Measurements from ENCODE around the gene HOXB4.
"Not testable (repeated sequence)": the region's sequence is repeated elsewhere in the genome, so short reads cannot be mapped to it uniquely, and the experiment has no call there.

Gene HOXB4

GRCh38 chr17:48546924-48547807 lies 31.0 kb downstream of the HOXB4 start:
- DNase-seq (ENCODE audit: low spot score): no peak

- DNase-seq (ENCODE audit: low spot score): no peak
Measured at GRCh38 chr17:48546137-48546923, 31.8 kb downstream of the HOXB4 start.

- DNase-seq (ENCODE audit: low spot score): no peak
Measured at GRCh38 chr17:48545539-48545938, 32.6 kb downstream of the HOXB4 start.

- no peak for DNase-seq (ENCODE audit: low spot score)
Measured at GRCh38 chr17:48545022-48545375, 33.2 kb downstream of the HOXB4 start, which contains the start of gene HOXB2. Gene HOXB2 (minus strand): TSS chr17:48545109. CDS start chr17:48544911, 198 bp downstream.

GRCh38 chr17:48544349-48545021 lies 33.7 kb downstream of the HOXB4 start:
- no peak for DNase-seq (ENCODE audit: low spot score)

- DNase-seq (ENCODE audit: low spot score): no peak
Measured at GRCh38 chr17:48543854-48544348, 34.2 kb downstream of the HOXB4 start.

GRCh38 chr17:48543107-48543853 lies 34.9 kb downstream of the HOXB4 start:
- no peak for DNase-seq (ENCODE audit: low spot score)

GRCh38 chr17:48542698-48543106 lies 35.4 kb downstream of the HOXB4 start:
- no peak for DNase-seq (ENCODE audit: low spot score)

GRCh38 chr17:48542114-48542656 lies 36.0 kb downstream of the HOXB4 start:
- no peak for DNase-seq (ENCODE audit: low spot score)

GRCh38 chr17:48541577-48542113 lies 36.5 kb downstream of the HOXB4 start:
- no peak for DNase-seq (ENCODE audit: low spot score)

- DNase-seq (ENCODE audit: low spot score): no peak
Measured at GRCh38 chr17:48541036-48541576, 37.0 kb downstream of the HOXB4 start.

GRCh38 chr17:48540213-48540612 lies 37.9 kb downstream of the HOXB4 start:
- no peak for DNase-seq (ENCODE audit: low spot score)

GRCh38 chr17:48539177-48539576 lies 39.0 kb downstream of the HOXB4 start:
- no peak for DNase-seq (ENCODE audit: low spot score)

- no peak for DNase-seq (ENCODE audit: low spot score)
Measured at GRCh38 chr17:48537316-48537715, 40.8 kb downstream of the HOXB4 start.

GRCh38 chr17:48535793-48536559 lies 42.2 kb downstream of the HOXB4 start:
- DNase-seq (ENCODE audit: low spot score): not testable (repeated sequence)

- no peak for DNase-seq (ENCODE audit: low spot score)
Measured at GRCh38 chr17:48532261-48532660, 45.9 kb downstream of the HOXB4 start.

- DNase-seq (ENCODE audit: low spot score): no peak
Measured at GRCh38 chr17:48530887-48531272, 47.3 kb downstream of the HOXB4 start, which contains the start of gene HOXB1. Gene HOXB1 (minus strand): TSS chr17:48531011. CDS start chr17:48530904, 107 bp downstream.

GRCh38 chr17:48530208-48530886 lies 47.8 kb downstream of the HOXB4 start:
- no peak for DNase-seq (ENCODE audit: low spot score)

- no peak for DNase-seq (ENCODE audit: low spot score)
Measured at GRCh38 chr17:48529683-48530009, 48.5 kb downstream of the HOXB4 start.

Data from Ammon's horn (tissue), 1 donor.